GM12878 (cell line): ENCODE results near the gene PRPF4. TPM values are rescaled to one million over a fixed set of nuclear protein-coding genes. Genes with fewer than 3 reads are reported as not detected.

Source experiments
- ATAC-seq: fragments of 200-7000 bp; cut with Tn5 transposase; 3 replicates; pipeline ENCODE4 v1.9.1; 2020; ENCODE audit warnings: mild to moderate bottlenecking, moderate library complexity
- BruUV-seq: library from RNA; stranded (reverse); fragments of 400-500 nt; replicated peaks from 2 replicates; lab custom pipeline; 2021; lab: Mats Ljungman, UMichigan
- CTCF ChIA-PET: fragments of 300-600 bp; sonication (Branson Sonifier 250); formaldehyde crosslinking; extraction: SDS; loops from one replicate; lab custom pipeline; 2021; ENCODE audit warnings: inconsistent platforms; lab: Yijun Ruan, JAX
- POLR2A ChIA-PET: fragments of 350-600 bp; formaldehyde crosslinking; extraction: SDS; loops from one replicate; lab custom pipeline; 2021; ENCODE audit warnings: inconsistent platforms; lab: Charles Lee
- RAD21 ChIA-PET: fragments of 300-600 bp; sonication (Branson Sonifier 250); formaldehyde crosslinking; loops from one replicate; lab custom pipeline; 2023; ENCODE audit warnings: antibody characterized with exemption; ENCODE audit not compliant: unreplicated experiment; lab: Charles Lee
- SMC1A ChIA-PET: fragments of 300-600 bp; sonication (Branson Sonifier 250); formaldehyde crosslinking; loops from one replicate; lab custom pipeline; 2023; ENCODE audit not compliant: unreplicated experiment, uncharacterized antibody; lab: Charles Lee
- DNase-seq: peaks from one replicate; pipeline ENCODE4 v3.0.0-alpha.2; 2011; ENCODE audit warnings: low read depth, low spot score
- FAIRE-seq: peaks from 3 replicates; lab custom pipeline; 2011; peaks lifted over from hg19 to GRCh38; lab: Jason Lieb, UNC
- H2AFZ ChIP-seq: 2 replicates; pipeline ENCODE4 v1.6.0; 2011; ENCODE audit warnings: low read depth, low read length, control low read depth; ENCODE audit not compliant: control insufficient read depth
- H3K27ac ChIP-seq: 2 replicates; pipeline ENCODE4 v1.5.1; 2011; ENCODE audit warnings: control low read depth; ENCODE audit not compliant: control insufficient read depth, insufficient read depth
- H3K27me3 ChIP-seq, 2 experiments: replicated peaks in 1 of 2; 2 replicates each; pipeline versions ENCODE4 v1.6.0 to v1.6.1; 2011; ENCODE audit warnings: low read length in 1 of 2; ENCODE audit not compliant: control insufficient read depth in 2 of 2, insufficient read depth in 2 of 2
- H3K36me3 ChIP-seq, 2 experiments: 2 replicates each; pipeline ENCODE4 v1.5.1; 2011; ENCODE audit warnings: low read length in 1 of 2; ENCODE audit not compliant: control insufficient read depth in 2 of 2, insufficient read depth in 2 of 2
- H3K4me1 ChIP-seq: 2 replicates; pipeline ENCODE4 v1.6.1; 2011; ENCODE audit warnings: mild to moderate bottlenecking, low read length, moderate library complexity, mixed read lengths; ENCODE audit not compliant: control insufficient read depth, insufficient read depth
- H3K4me2 ChIP-seq: 2 replicates; pipeline ENCODE4 v1.6.0; 2011; ENCODE audit warnings: control low read depth; ENCODE audit not compliant: control insufficient read depth, insufficient read depth
- H3K4me3 ChIP-seq: fragments of 200-600 bp; sonication (generic); 2 replicates; pipeline ENCODE4 v1.5.1; 2016
- H3K79me2 ChIP-seq: 2 replicates; pipeline ENCODE4 v1.6.0; 2011; ENCODE audit warnings: low read length; ENCODE audit not compliant: control insufficient read depth, insufficient read depth
- H3K9ac ChIP-seq: 2 replicates; pipeline ENCODE4 v1.8.0; 2011; ENCODE audit warnings: low read length, control low read depth, mixed read lengths; ENCODE audit not compliant: control insufficient read depth, insufficient read depth
- H3K9me3 ChIP-seq: replicated peaks from 3 replicates; pipeline ENCODE4 v1.5.1; 2011; ENCODE audit warnings: mild to moderate bottlenecking, low read length; ENCODE audit not compliant: control insufficient read depth, insufficient read depth
- H4K20me1 ChIP-seq: 2 replicates; pipeline ENCODE4 v1.6.0; 2011; ENCODE audit not compliant: control insufficient read depth, insufficient read depth
- MTA2 ChIP-seq: fragments of 450-650 bp; IDR thresholded peaks from 2 replicates; pipeline ENCODE4 v1.6.1; 2016; ENCODE audit warnings: low read depth, mild to moderate bottlenecking, moderate library complexity
- MTA3 ChIP-seq: IDR thresholded peaks from 2 replicates; pipeline ENCODE4 v1.6.1; 2012; ENCODE audit warnings: low read length, inconsistent platforms, borderline replicate concordance
- MXI1 ChIP-seq: fragments of 150-350 bp; IDR thresholded peaks from 2 replicates; pipeline ENCODE4 v1.6.1; 2011; ENCODE audit warnings: low read depth, mild to moderate bottlenecking, inconsistent platforms, low read length, improper control_type of control experiment
- NR2F1 ChIP-seq: fragments of 450-650 bp; conservative IDR thresholded peaks from 2 replicates; pipeline ENCODE4 v1.6.1; 2017; ENCODE audit warnings: mild to moderate bottlenecking
- REST ChIP-seq: IDR thresholded peaks from 2 replicates; pipeline ENCODE4 v1.6.1; 2012; ENCODE audit warnings: mild to moderate bottlenecking, low read depth, low read length
- TCF3 ChIP-seq: IDR thresholded peaks from 2 replicates; pipeline ENCODE4 v1.6.1; 2012; ENCODE audit warnings: low read depth, mild to moderate bottlenecking, low read length, borderline replicate concordance; ENCODE audit not compliant: insufficient read depth
- WGBS: methylation state at CpG from one replicate; pipeline ENCODE4 v1.1.6; 2016; ENCODE audit warnings: low lambda C conversion rate; ENCODE audit not compliant: insufficient replicate concordance, insufficient coverage; ENCODE audit errors: missing lambda C conversion rate; 5-methylcytosine and 5-hydroxymethylcytosine counted together
- in situ Hi-C: fragments of 300-500 bp; cut with MboI; formaldehyde crosslinking; loops from 9 replicates; pipeline ENCODE4 v1.14.3; 2018; ENCODE audit warnings: mixed read lengths
- intact Hi-C: fragments of 100-400 bp; cut with micrococcal nuclease; formaldehyde crosslinking; loops from one replicate; pipeline ENCODE4 v1.14.2; 2022; ENCODE audit not compliant: unreplicated experiment
- polyA plus RNA-seq, 11 experiments: library from polyadenylated mRNA; depleted of rRNA in 4 of 11; unstranded in 6 of 11; stranded (reverse) in 5 of 11; fragments of >200 nt; fragmentation: Nextera tagmentation in 4 of 11; fragmentation: Illumina TruSeq in 1 of 11; extraction: Ambion mirVana in 4 of 11; extraction: Trizol in 1 of 11; gene quantifications; 1 replicate in 1 of 11; 2 replicates in 10 of 11; pipeline versions ENCODE4 v1.2.1 to v1.2.3, GENCODE V29; 2011 to 2016; ENCODE audit warnings: inconsistent platforms in 2 of 11, missing spikeins in 2 of 11, low read depth in 1 of 11
- total RNA-seq, 4 experiments: library from RNA; depleted of rRNA in 3 of 4; stranded (reverse); fragments of >200 nt in 3 of 4; fragmentation: Illumina TruSeq in 1 of 4; extraction: Trizol in 1 of 4; gene quantifications; 2 replicates each; pipeline versions ENCODE4 v1.2.1 to v1.2.3, GENCODE V29; 2013 to 2021

PRPF4 gene
- total and polyA plus RNA-seq, 10 of the 15 experiments (the other 5 are each of a cell fraction or from before 2014, with no cell fraction given) = 23.0 to 48.1 (median 39.2) TPM

GRCh38 chr9:113326230-113326629, 50.8 kb downstream of the PRPF4 start (continued):
- TF ChIP-seq REST = no peak
- no peak for TF ChIP-seq TCF3

GRCh38 chr9:113328045-113328782, 52.8 kb downstream of the PRPF4 start:
- Histone ChIP-seq H3K27ac (no peak overlapping the region), H3K36me3 (no peaks in the 10 kb centered on the region), H3K4me3 (no peak overlapping the region), H3K79me2 (no peaks in the 10 kb centered on the region), H4K20me1 (no peaks in the 10 kb centered on the region), H2AFZ (no peak overlapping the region), H3K4me2 (no peak overlapping the region; the same call in 1 of the 2 replicates), H3K9me3 (no peaks in the 10 kb centered on the region), H3K27me3 (no peaks in the 10 kb centered on the region), H3K9ac (no peak overlapping the region), H3K4me1 (0 out of 2 replicates have a peak, but pooled peaks cover 2% of the 10 kb centered on the region)
- ATAC-seq (no peak), DNase-seq (no peak), FAIRE-seq (no peak)
- in situ Hi-C loops = no loop called here
- BruUV-seq = no TSS peak
- POLR2A ChIA-PET = no interaction called here
- RAD21 ChIA-PET = no interaction called here
- CTCF ChIA-PET = interaction anchor here (0.6 to 1.8 kb wide), 5 partner anchors 9 to 328 kb away, joined by 3 to 5 read pairs (median 4); no protein-coding TSS in a partner anchor
- 39% methylated on average over 3 of the region's 3 CpGs for WGBS
- TF ChIP-seq MTA3 = no peak
- no peak for TF ChIP-seq MTA2
- no peak for TF ChIP-seq MXI1
- no peak for TF ChIP-seq NR2F1
- SMC1A ChIA-PET = no interaction called here
- intact Hi-C loops = no loop called here
